NCI-H1105 treated with DMSO at 0.1 percent for 48 hours (cell line): Measurements from ENCODE around the gene FCHSD2.
"Not testable (repeated sequence)": the region's sequence is repeated elsewhere in the genome, so short reads cannot be mapped to it uniquely, and the experiment has no call there.

Experiments
- DNase-seq: peaks from one replicate; lab custom pipeline; 2025; lab: John Stamatoyannopoulos, UW

The FCHSD2 gene

GRCh38 chr11:73121692-73122091 is 20.4 kb downstream of the FCHSD2 start:
- DNase-seq: no peak

- DNase-seq: no peak
Observed at GRCh38 chr11:73117071-73117470, 25.0 kb downstream of the FCHSD2 start.

- DNase-seq: no peak
Observed at GRCh38 chr11:73116636-73117035, 25.5 kb downstream of the FCHSD2 start.

GRCh38 chr11:73114835-73115220 is 27.3 kb downstream of the FCHSD2 start:
- DNase-seq: no peak

GRCh38 chr11:73114110-73114834 is 27.8 kb downstream of the FCHSD2 start:
- no peak for DNase-seq

GRCh38 chr11:73113426-73113825 is 28.7 kb downstream of the FCHSD2 start:
- DNase-seq: no peak

GRCh38 chr11:73107597-73107996 is 34.5 kb downstream of the FCHSD2 start:
- DNase-seq: no peak

- no peak for DNase-seq
Observed at GRCh38 chr11:73106347-73106746, 35.8 kb downstream of the FCHSD2 start.

GRCh38 chr11:73100578-73100977 is 41.5 kb downstream of the FCHSD2 start:
- DNase-seq: no peak

GRCh38 chr11:73099512-73100266 is 42.4 kb downstream of the FCHSD2 start:
- DNase-seq: no peak

- DNase-seq: no peak
Observed at GRCh38 chr11:73095613-73096012, 46.5 kb downstream of the FCHSD2 start.

- no peak for DNase-seq
Observed at GRCh38 chr11:73091521-73092305, 50.4 kb downstream of the FCHSD2 start.

- DNase-seq: no peak
Observed at GRCh38 chr11:73087730-73088129, 54.4 kb downstream of the FCHSD2 start.

GRCh38 chr11:73085189-73085875 is 56.8 kb downstream of the FCHSD2 start:
- no peak for DNase-seq

GRCh38 chr11:73078631-73079030 is 63.5 kb downstream of the FCHSD2 start:
- DNase-seq: no peak

- no peak for DNase-seq
Observed at GRCh38 chr11:73077454-73077853, 64.7 kb downstream of the FCHSD2 start.

- DNase-seq: no peak
Observed at GRCh38 chr11:73074319-73074718, 67.8 kb downstream of the FCHSD2 start.

GRCh38 chr11:73072935-73073481 is 69.1 kb downstream of the FCHSD2 start:
- DNase-seq: no peak

GRCh38 chr11:73070653-73071052 is 71.5 kb downstream of the FCHSD2 start:
- no peak for DNase-seq

GRCh38 chr11:73061857-73062424 is 80.2 kb downstream of the FCHSD2 start:
- not testable (repeated sequence) for DNase-seq

- not testable (repeated sequence) for DNase-seq
Observed at GRCh38 chr11:73061434-73061833, 80.7 kb downstream of the FCHSD2 start.
